Neuronal stem cell (in vitro differentiated cells): ENCODE results near the gene PARPBP.

Experiments used
- DNase-seq: peaks from one replicate; pipeline ENCODE4 v3.0.0-alpha.2; 2013; ENCODE audit warnings: low spot score
- H2AFZ ChIP-seq: one replicate; pipeline ENCODE4 v1.6.1; 2013; ENCODE audit warnings: mild to moderate bottlenecking, low read length, inconsistent platforms
- H2AK5ac ChIP-seq: 2 replicates; pipeline ENCODE4 v1.6.1; 2013; ENCODE audit warnings: low read depth, mild to moderate bottlenecking, inconsistent platforms, low read length, moderate library complexity, mixed read lengths
- H2BK120ac ChIP-seq: 2 replicates; pipeline ENCODE4 v1.6.1; 2013; ENCODE audit warnings: low read depth, mild to moderate bottlenecking, inconsistent platforms, low read length, moderate library complexity, mixed read lengths
- H2BK12ac ChIP-seq: one replicate; pipeline ENCODE4 v1.6.1; 2013; ENCODE audit warnings: low read length, inconsistent platforms
- H2BK15ac ChIP-seq: 2 replicates; pipeline ENCODE4 v1.6.1; 2013; ENCODE audit warnings: mild to moderate bottlenecking, low read length, inconsistent platforms, mixed read lengths
- H2BK5ac ChIP-seq: one replicate; pipeline ENCODE4 v1.6.1; 2013; ENCODE audit warnings: inconsistent platforms, mild to moderate bottlenecking, low read length, moderate library complexity
- H3K14ac ChIP-seq: one replicate; pipeline ENCODE4 v1.6.1; 2013; ENCODE audit warnings: low read length, inconsistent platforms
- H3K18ac ChIP-seq: 2 replicates; pipeline ENCODE4 v1.6.1; 2013; ENCODE audit warnings: low read length, inconsistent platforms
- H3K23ac ChIP-seq: 2 replicates; pipeline ENCODE4 v1.6.1; 2013; ENCODE audit warnings: low read depth, mild to moderate bottlenecking, mixed read lengths, low read length, inconsistent platforms; ENCODE audit not compliant: poor library complexity
- H3K27ac ChIP-seq: replicated peaks from 3 replicates; pipeline ENCODE4 v1.5.1; 2013; ENCODE audit warnings: low read length, inconsistent platforms
- H3K27me3 ChIP-seq, 3 experiments: 2 replicates each; pipeline ENCODE4 v1.6.1; 2013; ENCODE audit warnings: low read length in 3 of 3, mild to moderate bottlenecking in 2 of 3, inconsistent platforms in 1 of 3, low read depth in 1 of 3, mixed read lengths in 1 of 3, moderate library complexity in 1 of 3; ENCODE audit not compliant: control insufficient read depth in 3 of 3, insufficient read depth in 3 of 3
- H3K36me3 ChIP-seq, 2 donors: replicated peaks in 1 of 2; 2 replicates each; pipeline ENCODE4 v1.6.1; 2013; ENCODE audit warnings: low read length in 2 of 2; ENCODE audit not compliant: control insufficient read depth in 2 of 2, insufficient read depth in 2 of 2
- H3K4ac ChIP-seq: 2 replicates; pipeline ENCODE4 v1.6.1; 2013; ENCODE audit warnings: inconsistent platforms, mild to moderate bottlenecking, low read length, moderate library complexity
- H3K4me1 ChIP-seq, 2 donors: 1 replicate in 1 of 2; 2 replicates in 1 of 2; pipeline ENCODE4 v1.6.1; 2013; ENCODE audit warnings: low read length in 2 of 2, low read depth in 1 of 2; ENCODE audit not compliant: control insufficient read depth in 2 of 2, insufficient read depth in 1 of 2
- H3K4me2 ChIP-seq: one replicate; pipeline ENCODE4 v1.6.1; 2013; ENCODE audit warnings: mild to moderate bottlenecking, low read length, inconsistent platforms; ENCODE audit not compliant: insufficient read depth, poor library complexity, severe bottlenecking
- H3K4me3 ChIP-seq, 2 donors: 2 replicates each; pipeline ENCODE4 v1.5.1; 2013; ENCODE audit warnings: low read length in 2 of 2, mild to moderate bottlenecking in 2 of 2, inconsistent platforms in 1 of 2, moderate library complexity in 1 of 2
- H3K79me1 ChIP-seq: one replicate; pipeline ENCODE4 v1.6.1; 2013; ENCODE audit warnings: low read depth, mild to moderate bottlenecking, inconsistent platforms, low read length, moderate library complexity
- H3K9ac ChIP-seq: one replicate; pipeline ENCODE4 v1.6.1; 2013; ENCODE audit warnings: mild to moderate bottlenecking, low read depth, low read length, inconsistent platforms; ENCODE audit not compliant: poor library complexity
- H3K9me3 ChIP-seq, 2 donors: replicated peaks in 1 of 2; 2 replicates each; pipeline versions ENCODE3 to v1.6.1; 2013; ENCODE audit warnings: low read length in 2 of 2, mild to moderate bottlenecking in 2 of 2, inconsistent platforms in 1 of 2, low read depth in 1 of 2, mixed read lengths in 1 of 2, moderate library complexity in 1 of 2; ENCODE audit not compliant: control insufficient read depth in 2 of 2, insufficient read depth in 1 of 2
- H4K8ac ChIP-seq: one replicate; pipeline ENCODE4 v1.6.1; 2013; ENCODE audit warnings: low read depth, mild to moderate bottlenecking, inconsistent platforms, low read length, moderate library complexity
- H4K91ac ChIP-seq: one replicate; pipeline ENCODE4 v1.6.1; 2013; ENCODE audit warnings: low read length, low read depth, mild to moderate bottlenecking, inconsistent platforms; ENCODE audit not compliant: poor library complexity
- WGBS, 2 donors: extraction: QIAGEN DNeasy Blood & Tissue Kit; methylation state at CpG; one replicate each; pipeline ENCODE4 v1.1.7; 2013; ENCODE audit warnings: missing lambda C conversion rate in 2 of 2, mixed read lengths in 1 of 2; ENCODE audit not compliant: insufficient read length in 2 of 2, insufficient replicate concordance in 1 of 2; ENCODE audit errors: extremely low coverage in 2 of 2; 5-methylcytosine and 5-hydroxymethylcytosine counted together

PARPBP gene

GRCh38 chr12:102195826-102196225, 75.8 kb downstream of the PARPBP start:
- WGBS, 2 donors, result no CpG with 5 or more reads among the region's 4 CpGs
- H4K91ac ChIP-seq, result no peak overlapping the region
- H3K4ac ChIP-seq, result no peak overlapping the region
- no peaks in the 10 kb centered on the region for H3K9me3 ChIP-seq
- no peak overlapping the region for H2AK5ac ChIP-seq
- H2BK120ac ChIP-seq, result no peak overlapping the region
- no peak overlapping the region for H2BK12ac ChIP-seq
- H3K4me1 ChIP-seq, result no peaks in the 10 kb centered on the region
- no peaks in the 10 kb centered on the region for H3K27me3 ChIP-seq
- H3K23ac ChIP-seq, result no peak overlapping the region
- H2BK5ac ChIP-seq, result no peak overlapping the region
- H3K14ac ChIP-seq, result no peak overlapping the region
- H3K36me3 ChIP-seq, result peaks cover 0 to 23% of the 10 kb centered on the region in 2 donors
- H3K18ac ChIP-seq, result no peak overlapping the region
- H3K4me3 ChIP-seq, result no peak overlapping the region
- H4K8ac ChIP-seq, result no peak overlapping the region
- no peak overlapping the region for H2AFZ ChIP-seq
- H3K79me1 ChIP-seq, result no peaks in the 10 kb centered on the region
- no peak overlapping the region for H3K9ac ChIP-seq
- no peak overlapping the region for H3K27ac ChIP-seq
- no peak overlapping the region for H3K4me2 ChIP-seq
- no peak overlapping the region for H2BK15ac ChIP-seq
- DNase-seq, result no peak

- no peak within 1 kb of the TSS for H2BK15ac ChIP-seq
- no peak within 1 kb of the TSS for H4K91ac ChIP-seq
- no peaks in the 10 kb centered on the region for H3K79me1 ChIP-seq
- peaks cover 0 to 23% of the 10 kb centered on the region in 2 donors for H3K36me3 ChIP-seq
- H2BK5ac ChIP-seq, result no peak within 1 kb of the TSS
- H3K9me3 ChIP-seq, result no peaks in the 10 kb centered on the region
- no peaks in the 10 kb centered on the region for H3K4me1 ChIP-seq
- no peak within 1 kb of the TSS for H2BK12ac ChIP-seq
- no peak within 1 kb of the TSS for H2AFZ ChIP-seq
- no peak within 1 kb of the TSS for H3K27ac ChIP-seq
- H3K23ac ChIP-seq, result no peak within 1 kb of the TSS
- no CpG with 5 or more reads among the region's 1 CpG for WGBS, 2 donors
- no peak within 1 kb of the TSS for H2AK5ac ChIP-seq
- no peak for DNase-seq
- H3K4me2 ChIP-seq, result no peak within 1 kb of the TSS
- no peak within 1 kb of the TSS for H3K4ac ChIP-seq
- no peak within 1 kb of the TSS for H3K9ac ChIP-seq
- H4K8ac ChIP-seq, result no peak within 1 kb of the TSS
- no peak within 1 kb of the TSS for H3K18ac ChIP-seq
- no peak within 1 kb of the TSS for H3K4me3 ChIP-seq
- no peak within 1 kb of the TSS for H2BK120ac ChIP-seq
- no peak within 1 kb of the TSS for H3K14ac ChIP-seq
- H3K27me3 ChIP-seq, result no peaks in the 10 kb centered on the region
Observed at GRCh38 chr12:102197789-102198188, 77.8 kb downstream of the PARPBP start, which contains the start of gene PMCH. Gene PMCH, minus strand, starts transcription at chr12:102197833. Its CDS starts 63 bp downstream, at chr12:102197770.

- no CpG with 5 or more reads among the region's 3 CpGs for WGBS, 2 donors
- Histone ChIP-seq H3K4ac (no peak overlapping the region), H3K27me3 (no peaks in the 10 kb centered on the region), H3K4me2 (no peak overlapping the region), H2AK5ac (no peak overlapping the region), H3K4me3 (no peak overlapping the region), H3K9ac (no peak overlapping the region), H3K36me3 (peaks cover 6 to 24% of the 10 kb centered on the region in 2 donors), H3K79me1 (no peaks in the 10 kb centered on the region), H3K27ac (no peak overlapping the region), H4K91ac (no peak overlapping the region), H3K9me3 (peaks cover 0 to 2% of the 10 kb centered on the region in 2 donors), H3K23ac (no peak overlapping the region), H3K4me1 (no peaks in the 10 kb centered on the region), H2BK15ac (no peak overlapping the region), H2BK12ac (no peak overlapping the region), H2AFZ (no peak overlapping the region), H2BK5ac (no peak overlapping the region), H3K18ac (no peak overlapping the region), H2BK120ac (no peak overlapping the region), H4K8ac (no peak overlapping the region), H3K14ac (no peak overlapping the region)
- no peak for DNase-seq
Observed at GRCh38 chr12:102201436-102202061, 81.6 kb downstream of the PARPBP start.

- no peak for DNase-seq
- Histone ChIP-seq H3K9me3 (peaks cover 0 to 2% of the 10 kb centered on the region in 2 donors), H2BK15ac (no peak overlapping the region), H4K8ac (no peak overlapping the region), H2BK12ac (no peak overlapping the region), H2AK5ac (no peak overlapping the region), H3K4ac (no peak overlapping the region), H3K27me3 (no peaks in the 10 kb centered on the region), H2AFZ (no peak overlapping the region), H3K4me1 (no peaks in the 10 kb centered on the region), H3K18ac (no peak overlapping the region), H3K27ac (no peak overlapping the region), H3K4me3 (no peak overlapping the region), H2BK120ac (no peak overlapping the region), H3K79me1 (no peaks in the 10 kb centered on the region), H2BK5ac (no peak overlapping the region), H3K9ac (no peak overlapping the region), H3K4me2 (no peak overlapping the region), H3K23ac (no peak overlapping the region), H4K91ac (no peak overlapping the region), H3K14ac (no peak overlapping the region), H3K36me3 (peaks cover 6 to 16% of the 10 kb centered on the region in 2 donors)
- WGBS, 2 donors, result no CpG with 5 or more reads among the region's 4 CpGs
Observed at GRCh38 chr12:102202556-102202955, 82.6 kb downstream of the PARPBP start.
